HepG2 (cell line): Measurements from ENCODE around the gene SLIRP. TPM values are rescaled to one million over a fixed set of nuclear protein-coding genes. Genes with fewer than 3 reads are reported as not detected.
A peak's percentile ranks its signal among the peaks of the same experiment; 100 is the strongest.

Experiments used
- CBFB ChIP-seq: sonication (generic); formaldehyde crosslinking; IDR thresholded peaks from 2 replicates; pipeline ENCODE4 v1.4.0; 2020; ENCODE audit warnings: missing genetic modification reagents
- ELF1 ChIP-seq: sonication (generic); formaldehyde crosslinking; IDR thresholded peaks from 2 replicates; pipeline ENCODE4 v1.4.0; 2020; ENCODE audit warnings: missing genetic modification reagents
- MXD4 ChIP-seq: IDR thresholded peaks from 2 replicates; pipeline ENCODE4 v1.6.1; 2016; ENCODE audit warnings: mild to moderate bottlenecking, missing biosample characterization, missing genetic modification reagents
- MYPOP ChIP-seq: sonication (generic); formaldehyde crosslinking; IDR thresholded peaks from 2 replicates; pipeline ENCODE4 v1.8.1; 2023; ENCODE audit warnings: mild to moderate bottlenecking, moderate library complexity, missing genetic modification reagents
- NFE2L1 ChIP-seq: sonication (generic); formaldehyde crosslinking; IDR thresholded peaks from 2 replicates; pipeline ENCODE4 v1.4.0; 2020; ENCODE audit warnings: missing genetic modification reagents, mild to moderate bottlenecking, borderline replicate concordance
- NFIB ChIP-seq: sonication (generic); formaldehyde crosslinking; IDR thresholded peaks from 2 replicates; pipeline ENCODE4 v1.9.0; 2021; ENCODE audit warnings: missing genetic modification reagents, mild to moderate bottlenecking, borderline replicate concordance
- NRL ChIP-seq: sonication (generic); formaldehyde crosslinking; IDR thresholded peaks from 2 replicates; pipeline ENCODE4 v1.5.0; 2020; ENCODE audit warnings: missing genetic modification reagents, mild to moderate bottlenecking, moderate library complexity, borderline replicate concordance
- PHF5A ChIP-seq: IDR thresholded peaks from one replicate; pipeline ENCODE4 v1.6.1; 2018; ENCODE audit warnings: low read depth, missing genetic modification reagents; ENCODE audit not compliant: unreplicated experiment
- PTBP1 ChIP-seq: fragments of 200-400 bp; formaldehyde crosslinking; IDR thresholded peaks from 2 replicates; pipeline ENCODE4 v1.6.1; 2018; ENCODE audit warnings: low read length, low read depth; ENCODE audit not compliant: poor library complexity, severe bottlenecking
- REST ChIP-seq, 2 experiments: IDR thresholded peaks; 2 replicates each; pipeline ENCODE4 v1.6.1; 2011 to 2012; ENCODE audit warnings: low read length in 2 of 2, borderline replicate concordance in 1 of 2, low read depth in 1 of 2, mild to moderate bottlenecking in 1 of 2, moderate library complexity in 1 of 2
- RFX1 ChIP-seq: fragments of 450-650 bp; IDR thresholded peaks from 2 replicates; pipeline ENCODE4 v1.6.1; 2017
- SNRNP70 ChIP-seq: fragments of 200-400 bp; formaldehyde crosslinking; IDR thresholded peaks from 2 replicates; pipeline ENCODE4 v1.6.1; 2017; ENCODE audit warnings: mild to moderate bottlenecking, low read depth, low read length, moderate library complexity
- U2AF2 ChIP-seq: fragments of 200-400 bp; formaldehyde crosslinking; IDR thresholded peaks from 2 replicates; pipeline ENCODE4 v1.6.1; 2017; ENCODE audit warnings: low read depth, mild to moderate bottlenecking, low read length
- ZNF343 ChIP-seq: sonication (generic); formaldehyde crosslinking; IDR thresholded peaks from 2 replicates; pipeline ENCODE4 v1.4.0; 2020; ENCODE audit warnings: mild to moderate bottlenecking, missing genetic modification reagents
- ZNF558 ChIP-seq: sonication (generic); formaldehyde crosslinking; IDR thresholded peaks from 2 replicates; pipeline ENCODE4 v1.9.0; 2022; ENCODE audit warnings: mild to moderate bottlenecking, missing genetic modification reagents, borderline replicate concordance
- ZNF598 ChIP-seq: sonication (generic); formaldehyde crosslinking; IDR thresholded peaks from 2 replicates; pipeline ENCODE4 v1.5.1; 2020; ENCODE audit warnings: mild to moderate bottlenecking, missing genetic modification reagents, borderline replicate concordance
- polyA plus RNA-seq, 8 experiments: library from polyadenylated mRNA; depleted of rRNA in 3 of 8; stranded (reverse) in 7 of 8; unstranded in 1 of 8; fragments of >200 nt; fragmentation: Illumina TruSeq in 4 of 8; extraction: Trizol in 4 of 8; gene quantifications; 2 replicates each; pipeline versions ENCODE4 v1.2.1 to v1.2.3, GENCODE V29; 2011 to 2016; ENCODE audit warnings: low read depth in 4 of 8, missing spikeins in 1 of 8, mixed read lengths in 1 of 8; ENCODE audit not compliant: insufficient read depth in 1 of 8
- total RNA-seq, 5 experiments: library from RNA; depleted of rRNA; stranded (reverse); fragments of >200 nt; fragmentation: Illumina TruSeq; extraction: Trizol; gene quantifications; 2 replicates each; pipeline ENCODE4 v1.2.3, GENCODE V29; 2016; ENCODE audit warnings: low read depth in 1 of 5
- TF ChIP-seq, protein P1 (sequence below): sonication (generic); formaldehyde crosslinking; IDR thresholded peaks from 2 replicates; pipeline ENCODE4 v1.4.0; 2020; ENCODE audit warnings: missing genetic modification reagents, borderline replicate concordance
- TF ChIP-seq, protein P2 (sequence below): sonication (generic); formaldehyde crosslinking; conservative IDR thresholded peaks from 2 replicates; pipeline ENCODE4 v1.8.1; 2023; ENCODE audit warnings: missing genetic modification reagents

The SLIRP gene
- total and polyA plus RNA-seq, 2 of the 13 experiments (the other 11 are each of a cell fraction or from before 2014, with no cell fraction given) = 281 to 548 TPM

- peak; percentile 79; the same call in 1 of the 2 replicates for TF ChIP-seq ZNF598 (CRISPR knock-in tag)
- TF ChIP-seq MYPOP (CRISPR knock-in tag) = peak; percentile 57; the same call in 1 of the 2 replicates
- TF ChIP-seq SNRNP70 = no peak
- TF ChIP-seq CBFB (CRISPR knock-in tag) = peak; percentile 41; the same call in 1 of the 2 replicates
- no peak for TF ChIP-seq NFE2L1 (CRISPR knock-in tag)
- no peak for TF ChIP-seq U2AF2
- peak; percentile 93 for TF ChIP-seq ELF1 (CRISPR knock-in tag)
- no peak for TF ChIP-seq PTBP1
- TF ChIP-seq ZNF343 = no peak
- TF ChIP-seq, protein P1, sequence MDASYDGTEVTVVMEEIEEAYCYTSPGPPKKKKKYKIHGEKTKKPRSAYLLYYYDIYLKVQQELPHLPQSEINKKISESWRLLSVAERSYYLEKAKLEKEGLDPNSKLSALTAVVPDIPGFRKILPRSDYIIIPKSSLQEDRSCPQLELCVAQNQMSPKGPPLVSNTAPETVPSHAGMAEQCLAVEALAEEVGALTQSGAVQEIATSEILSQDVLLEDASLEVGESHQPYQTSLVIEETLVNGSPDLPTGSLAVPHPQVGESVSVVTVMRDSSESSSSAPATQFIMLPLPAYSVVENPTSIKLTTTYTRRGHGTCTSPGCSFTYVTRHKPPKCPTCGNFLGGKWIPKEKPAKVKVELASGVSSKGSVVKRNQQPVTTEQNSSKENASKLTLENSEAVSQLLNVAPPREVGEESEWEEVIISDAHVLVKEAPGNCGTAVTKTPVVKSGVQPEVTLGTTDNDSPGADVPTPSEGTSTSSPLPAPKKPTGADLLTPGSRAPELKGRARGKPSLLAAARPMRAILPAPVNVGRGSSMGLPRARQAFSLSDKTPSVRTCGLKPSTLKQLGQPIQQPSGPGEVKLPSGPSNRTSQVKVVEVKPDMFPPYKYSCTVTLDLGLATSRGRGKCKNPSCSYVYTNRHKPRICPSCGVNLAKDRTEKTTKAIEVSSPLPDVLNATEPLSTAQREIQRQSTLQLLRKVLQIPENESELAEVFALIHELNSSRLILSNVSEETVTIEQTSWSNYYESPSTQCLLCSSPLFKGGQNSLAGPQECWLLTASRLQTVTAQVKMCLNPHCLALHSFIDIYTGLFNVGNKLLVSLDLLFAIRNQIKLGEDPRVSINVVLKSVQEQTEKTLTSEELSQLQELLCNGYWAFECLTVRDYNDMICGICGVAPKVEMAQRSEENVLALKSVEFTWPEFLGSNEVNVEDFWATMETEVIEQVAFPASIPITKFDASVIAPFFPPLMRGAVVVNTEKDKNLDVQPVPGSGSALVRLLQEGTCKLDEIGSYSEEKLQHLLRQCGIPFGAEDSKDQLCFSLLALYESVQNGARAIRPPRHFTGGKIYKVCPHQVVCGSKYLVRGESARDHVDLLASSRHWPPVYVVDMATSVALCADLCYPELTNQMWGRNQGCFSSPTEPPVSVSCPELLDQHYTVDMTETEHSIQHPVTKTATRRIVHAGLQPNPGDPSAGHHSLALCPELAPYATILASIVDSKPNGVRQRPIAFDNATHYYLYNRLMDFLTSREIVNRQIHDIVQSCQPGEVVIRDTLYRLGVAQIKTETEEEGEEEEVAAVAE (CRISPR knock-in tag) = peak; percentile 67; the same call in 1 of the 2 replicates
- TF ChIP-seq RFX1 = no peak
- TF ChIP-seq, protein P2, sequence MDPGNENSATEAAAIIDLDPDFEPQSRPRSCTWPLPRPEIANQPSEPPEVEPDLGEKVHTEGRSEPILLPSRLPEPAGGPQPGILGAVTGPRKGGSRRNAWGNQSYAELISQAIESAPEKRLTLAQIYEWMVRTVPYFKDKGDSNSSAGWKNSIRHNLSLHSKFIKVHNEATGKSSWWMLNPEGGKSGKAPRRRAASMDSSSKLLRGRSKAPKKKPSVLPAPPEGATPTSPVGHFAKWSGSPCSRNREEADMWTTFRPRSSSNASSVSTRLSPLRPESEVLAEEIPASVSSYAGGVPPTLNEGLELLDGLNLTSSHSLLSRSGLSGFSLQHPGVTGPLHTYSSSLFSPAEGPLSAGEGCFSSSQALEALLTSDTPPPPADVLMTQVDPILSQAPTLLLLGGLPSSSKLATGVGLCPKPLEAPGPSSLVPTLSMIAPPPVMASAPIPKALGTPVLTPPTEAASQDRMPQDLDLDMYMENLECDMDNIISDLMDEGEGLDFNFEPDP (CRISPR knock-in tag) = 0 out of 2 replicates have a peak, but pooled peaks have one; percentile 90
- TF ChIP-seq REST (IDR thresholded peaks at IDR 0.05; ENCODE audit: borderline replicate concordance in 1 of 2, low read depth in 1 of 2, low read length in 2 of 2) = peak in 1 of 2 experiments; percentile 77; a peak in 2 of 4 replicates
- no peak for TF ChIP-seq PHF5A
- TF ChIP-seq NFIB (CRISPR knock-in tag) = no peak
- TF ChIP-seq ZNF558 (CRISPR knock-in tag) = peak; percentile 70; the same call in 1 of the 2 replicates
- peak; percentile 46; the same call in 1 of the 2 replicates for TF ChIP-seq MXD4 (CRISPR knock-in tag)
- peak; percentile 58; the same call in 1 of the 2 replicates for TF ChIP-seq NRL (CRISPR knock-in tag)
Measured at GRCh38 chr14:77707724-77708408, at the start of gene SLIRP, which contains the start of gene ALKBH1 (continued).
